Esophagus squamous epithelium (tissue), 4 donors: ENCODE results near the gene ASB8.

Experiments used
- CTCF ChIP-seq, 6 experiments: fragments of 450-650 bp in 4 of 6; fragments of 200-600 bp in 2 of 6; sonication (generic) in 2 of 6; IDR thresholded peaks; one replicate each; pipeline ENCODE4 v1.5.1; 2016 to 2019; ENCODE audit warnings: antibody characterized with exemption in 6 of 6, mild to moderate bottlenecking in 4 of 6, moderate library complexity in 4 of 6
- POLR2A ChIP-seq, 4 donors: fragments of 450-650 bp; IDR thresholded peaks; one replicate each; pipeline ENCODE4 v1.6.1; 2017; ENCODE audit warnings: antibody characterized with exemption in 4 of 4, mild to moderate bottlenecking in 4 of 4, moderate library complexity in 3 of 4

DNA sequence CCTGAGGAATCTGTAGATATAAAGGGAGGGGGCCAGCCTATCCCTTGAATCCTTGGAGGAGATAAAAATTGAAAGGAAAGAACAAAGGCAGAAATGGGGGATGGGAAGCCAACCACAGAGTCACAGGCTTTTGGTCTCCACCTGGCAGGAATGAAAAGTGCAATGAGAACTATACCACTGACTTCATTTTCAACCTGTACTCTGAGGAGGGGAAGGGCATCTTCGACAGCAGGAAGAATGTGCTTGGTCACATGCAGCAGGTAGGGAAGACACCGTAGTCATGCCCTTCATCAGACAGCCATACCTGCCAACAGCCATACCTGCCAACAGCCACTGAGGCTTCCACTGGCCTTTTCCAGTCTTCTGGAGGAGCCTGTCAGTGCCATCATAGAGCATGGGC is 13.4 kb downstream of the ASB8 start:
- TF ChIP-seq POLR2A (IDR thresholded peaks at IDR 0.05) (no peak), CTCF (IDR thresholded peaks at IDR 0.05) (no peak)
